ENCODE data around the gene NLRP8. TPM values are rescaled to one million over a fixed set of nuclear protein-coding genes. Genes with fewer than 3 reads are reported as not detected.

NLRP8 gene
- total RNA-seq, 4 donors from 2014 or later = not detected

DNA sequence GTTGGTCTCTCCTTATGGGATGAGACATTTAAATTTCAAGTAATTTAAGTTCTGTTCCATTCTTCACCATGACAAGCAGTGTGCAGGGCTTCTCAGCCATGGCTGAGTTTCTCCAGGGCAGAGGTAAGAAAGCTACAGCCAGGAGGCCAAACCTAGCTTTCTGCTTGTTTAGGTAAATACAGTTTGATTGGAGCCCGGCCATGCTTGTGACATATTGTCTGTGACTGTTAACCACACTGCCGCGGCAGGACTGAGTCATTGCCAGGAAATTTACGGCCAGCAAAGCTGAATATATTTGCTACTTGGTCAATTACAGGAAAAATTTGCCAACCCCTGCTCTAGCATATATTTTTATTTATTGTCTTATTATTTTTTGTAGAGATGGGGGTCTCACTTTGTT lies 10.7 kb downstream of the NLRP8 start:
- TF ChIP-seq, protein P1, sequence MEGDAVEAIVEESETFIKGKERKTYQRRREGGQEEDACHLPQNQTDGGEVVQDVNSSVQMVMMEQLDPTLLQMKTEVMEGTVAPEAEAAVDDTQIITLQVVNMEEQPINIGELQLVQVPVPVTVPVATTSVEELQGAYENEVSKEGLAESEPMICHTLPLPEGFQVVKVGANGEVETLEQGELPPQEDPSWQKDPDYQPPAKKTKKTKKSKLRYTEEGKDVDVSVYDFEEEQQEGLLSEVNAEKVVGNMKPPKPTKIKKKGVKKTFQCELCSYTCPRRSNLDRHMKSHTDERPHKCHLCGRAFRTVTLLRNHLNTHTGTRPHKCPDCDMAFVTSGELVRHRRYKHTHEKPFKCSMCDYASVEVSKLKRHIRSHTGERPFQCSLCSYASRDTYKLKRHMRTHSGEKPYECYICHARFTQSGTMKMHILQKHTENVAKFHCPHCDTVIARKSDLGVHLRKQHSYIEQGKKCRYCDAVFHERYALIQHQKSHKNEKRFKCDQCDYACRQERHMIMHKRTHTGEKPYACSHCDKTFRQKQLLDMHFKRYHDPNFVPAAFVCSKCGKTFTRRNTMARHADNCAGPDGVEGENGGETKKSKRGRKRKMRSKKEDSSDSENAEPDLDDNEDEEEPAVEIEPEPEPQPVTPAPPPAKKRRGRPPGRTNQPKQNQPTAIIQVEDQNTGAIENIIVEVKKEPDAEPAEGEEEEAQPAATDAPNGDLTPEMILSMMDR (IDR thresholded peaks at IDR 0.05 in 4 of 5, conservative IDR thresholded peaks at IDR 0.05 in 1 of 5) = no peak
- TF ChIP-seq POLR2A (IDR thresholded peaks at IDR 0.05) = no peak
- in situ Hi-C loops (cut with MboI; ENCODE audit: low sequenced_read_pairs in 4 of 4) (no loop called here), intact Hi-C loops (cut with DNase I; ENCODE audit: low total_unique reads) (no loop called here)
- Histone ChIP-seq H3K4me1 (no peaks in the 10 kb centered on the region), H3K9me3 (no peaks in the 10 kb centered on the region), H3K27ac (no peak overlapping the region), H3K4me3 (no peak overlapping the region), H3K36me3 (no peaks in the 10 kb centered on the region), H3K27me3 (no peaks in the 10 kb centered on the region)
- DNase-seq (no peak), ATAC-seq (no peak)

DNA sequence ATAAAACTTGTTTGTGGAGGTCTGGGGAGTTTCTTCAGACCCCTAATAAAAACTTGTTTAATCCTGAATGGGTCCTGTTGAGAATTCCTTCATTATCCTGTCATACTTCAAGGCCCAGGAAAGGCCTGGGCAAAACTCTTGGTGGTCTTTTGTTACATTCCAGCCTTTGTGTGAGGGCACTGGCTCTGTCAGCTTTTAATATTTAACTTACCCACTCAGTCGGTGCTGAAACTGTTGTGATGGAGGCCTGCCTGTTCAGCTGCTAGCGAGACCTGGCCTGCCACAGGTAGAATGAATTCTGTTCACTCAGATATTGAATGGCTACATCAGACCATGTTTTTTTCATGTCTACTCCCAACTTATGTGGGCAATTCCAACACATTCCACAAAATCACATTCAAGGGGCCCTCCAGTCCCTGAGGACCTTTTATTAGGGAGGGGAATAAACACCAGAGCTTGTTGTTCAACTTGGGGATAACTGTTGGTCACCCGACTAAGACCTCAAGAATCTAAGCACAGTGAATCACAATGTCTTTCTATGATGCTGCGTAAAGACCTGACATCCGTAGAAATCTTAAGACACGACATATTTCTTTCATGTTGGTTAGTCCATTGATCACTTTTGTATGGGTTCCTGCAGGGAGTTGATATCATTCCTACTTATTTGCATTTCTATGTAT lies 12.5 kb downstream of the NLRP8 start:
- Histone ChIP-seq H3K9me3 (no peaks in the 10 kb centered on the region), H3K4me3 (no peak overlapping the region), H3K4me1 (no peaks in the 10 kb centered on the region), H3K27me3 (no peaks in the 10 kb centered on the region), H3K36me3 (no peaks in the 10 kb centered on the region), H3K27ac (no peak overlapping the region)
- in situ Hi-C loops (cut with MboI; ENCODE audit: low sequenced_read_pairs in 4 of 4) = no loop called here
- intact Hi-C loops (cut with DNase I; ENCODE audit: low total_unique reads) = no loop called here
- TF ChIP-seq, protein P1 (IDR thresholded peaks at IDR 0.05 in 4 of 5, conservative IDR thresholded peaks at IDR 0.05 in 1 of 5) = no peak
- no peak for TF ChIP-seq POLR2A (IDR thresholded peaks at IDR 0.05)
- ATAC-seq (no peak), DNase-seq (no peak)

DNA sequence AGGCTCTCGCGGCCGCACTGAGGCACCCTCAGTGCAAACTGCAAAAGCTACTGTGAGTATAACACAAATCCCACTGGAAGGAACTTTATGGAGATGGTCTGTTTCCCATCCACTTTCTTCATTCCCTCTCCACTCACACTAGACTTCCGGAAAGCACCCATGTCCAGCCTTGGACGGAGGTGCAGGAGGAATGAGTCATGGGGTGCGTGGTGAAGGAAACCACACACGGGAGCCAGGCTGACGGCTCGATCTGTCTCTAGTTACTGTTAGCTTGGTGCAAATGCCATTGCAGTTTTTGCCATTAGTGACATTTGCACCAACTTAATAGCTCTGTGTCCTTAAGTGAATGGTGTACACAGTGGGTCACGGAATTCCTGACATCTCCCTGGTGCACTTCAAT lies 14.6 kb downstream of the NLRP8 start:
- no peaks in the 10 kb centered on the region for H3K4me1 ChIP-seq
- TF ChIP-seq, protein P1 (IDR thresholded peaks at IDR 0.05 in 4 of 5, conservative IDR thresholded peaks at IDR 0.05 in 1 of 5) = no peak
- no peak for TF ChIP-seq POLR2A (IDR thresholded peaks at IDR 0.05)
- intact Hi-C loops (cut with DNase I; ENCODE audit: low total_unique reads) (no loop called here), in situ Hi-C loops (cut with MboI; ENCODE audit: low sequenced_read_pairs in 4 of 4) (no loop called here)
- no peak for ATAC-seq
- DNase-seq = no peak
- H3K36me3 ChIP-seq = no peaks in the 10 kb centered on the region
- no peak overlapping the region for H3K27ac ChIP-seq
- no peaks in the 10 kb centered on the region for H3K9me3 ChIP-seq
- no peak overlapping the region for H3K4me3 ChIP-seq
- H3K27me3 ChIP-seq = no peaks in the 10 kb centered on the region

DNA sequence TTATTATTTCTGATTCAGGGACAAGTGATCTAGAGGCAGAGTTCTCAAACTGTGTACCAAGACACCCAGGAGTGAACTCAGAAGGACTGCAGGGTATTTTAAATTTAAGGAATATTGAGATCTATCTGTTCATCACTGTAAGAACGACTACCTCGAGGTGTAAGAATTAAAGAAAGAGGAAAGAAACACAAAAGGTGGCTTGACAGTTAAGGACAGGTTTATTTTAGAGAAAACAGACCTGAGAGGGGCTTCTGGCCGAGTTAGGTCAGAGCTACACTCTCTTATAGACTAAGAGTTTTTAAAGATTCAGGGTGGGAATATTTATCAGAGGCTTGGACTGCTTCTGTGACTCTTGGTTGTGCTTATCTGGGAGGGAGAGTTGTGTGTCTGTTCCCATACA lies 26.4 kb downstream of the NLRP8 start:
- Histone ChIP-seq H3K4me1 (no peaks in the 10 kb centered on the region), H3K36me3 (no peaks in the 10 kb centered on the region), H3K9me3 (peaks cover 0 to 2% (median 0%) of the 10 kb centered on the region in 3 donors), H3K27me3 (no peaks in the 10 kb centered on the region), H3K4me3 (no peak overlapping the region), H3K27ac (no peak overlapping the region)
- TF ChIP-seq, protein P1 (IDR thresholded peaks at IDR 0.05 in 4 of 5, conservative IDR thresholded peaks at IDR 0.05 in 1 of 5) = no peak
- no peak for TF ChIP-seq POLR2A (IDR thresholded peaks at IDR 0.05)
- no peak for ATAC-seq
- in situ Hi-C loops (cut with MboI; ENCODE audit: low sequenced_read_pairs in 4 of 4) (no loop called here), intact Hi-C loops (cut with DNase I; ENCODE audit: low total_unique reads) (no loop called here)
- DNase-seq = no peak

DNA sequence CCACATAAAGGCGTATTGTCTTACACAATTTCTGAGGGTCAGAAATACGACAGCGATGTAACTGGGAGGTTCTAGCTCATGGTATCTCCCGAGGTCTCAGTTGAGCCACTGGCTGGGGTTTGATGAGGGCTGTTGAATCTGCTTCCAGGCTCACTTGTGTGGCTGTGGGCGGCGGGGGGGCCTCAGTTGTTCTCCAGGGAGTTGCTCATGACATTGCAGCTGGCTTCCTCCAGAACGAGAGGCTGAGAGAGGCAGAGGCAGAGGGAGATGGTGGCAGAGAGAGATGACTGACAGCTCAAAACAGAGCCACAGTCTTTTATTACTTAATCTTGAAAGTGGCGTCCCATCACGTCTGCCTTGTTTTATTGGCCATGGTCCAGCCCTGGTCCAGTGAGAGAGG lies 32.8 kb downstream of the NLRP8 start:
- Histone ChIP-seq H3K4me3 (no peak overlapping the region), H3K4me1 (no peaks in the 10 kb centered on the region), H3K9me3 (no peaks in the 10 kb centered on the region), H3K27ac (no peak overlapping the region), H3K36me3 (no peaks in the 10 kb centered on the region), H3K27me3 (no peaks in the 10 kb centered on the region)
- in situ Hi-C loops (cut with MboI; ENCODE audit: low sequenced_read_pairs in 4 of 4) (no loop called here), intact Hi-C loops (cut with DNase I; ENCODE audit: low total_unique reads) (no loop called here)
- no peak for DNase-seq
- ATAC-seq = no peak
- TF ChIP-seq POLR2A (IDR thresholded peaks at IDR 0.05) = no peak
- TF ChIP-seq, protein P1 (IDR thresholded peaks at IDR 0.05 in 4 of 5, conservative IDR thresholded peaks at IDR 0.05 in 1 of 5) = no peak

Data from gastrocnemius medialis (tissue), 4 donors.